ENCODE measurements around the gene TINAG.

TINAG gene

DNA sequence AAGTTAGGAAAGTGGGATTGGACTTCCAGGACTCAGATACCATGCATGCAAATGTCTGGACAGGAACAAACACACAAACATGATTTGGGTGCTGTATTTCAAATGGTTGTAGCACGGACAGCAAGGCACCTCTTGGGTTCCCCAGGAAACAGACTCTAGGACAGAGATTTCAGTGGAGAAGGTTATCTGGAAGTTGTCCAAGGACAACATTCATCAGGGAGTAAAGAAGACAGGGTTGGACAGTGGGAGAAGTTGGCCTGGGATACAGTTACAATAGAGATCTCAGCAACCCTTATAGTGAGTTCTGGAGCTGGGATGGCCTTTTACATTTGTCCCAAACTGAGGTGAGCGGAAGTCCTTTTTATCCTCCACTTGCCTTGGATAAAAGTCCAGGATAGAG is 19.8 kb upstream of the TINAG start:
- no peak overlapping the region for H3K4me3 ChIP-seq (ENCODE audit: low read depth, low read length)
- TF ChIP-seq, protein P1, sequence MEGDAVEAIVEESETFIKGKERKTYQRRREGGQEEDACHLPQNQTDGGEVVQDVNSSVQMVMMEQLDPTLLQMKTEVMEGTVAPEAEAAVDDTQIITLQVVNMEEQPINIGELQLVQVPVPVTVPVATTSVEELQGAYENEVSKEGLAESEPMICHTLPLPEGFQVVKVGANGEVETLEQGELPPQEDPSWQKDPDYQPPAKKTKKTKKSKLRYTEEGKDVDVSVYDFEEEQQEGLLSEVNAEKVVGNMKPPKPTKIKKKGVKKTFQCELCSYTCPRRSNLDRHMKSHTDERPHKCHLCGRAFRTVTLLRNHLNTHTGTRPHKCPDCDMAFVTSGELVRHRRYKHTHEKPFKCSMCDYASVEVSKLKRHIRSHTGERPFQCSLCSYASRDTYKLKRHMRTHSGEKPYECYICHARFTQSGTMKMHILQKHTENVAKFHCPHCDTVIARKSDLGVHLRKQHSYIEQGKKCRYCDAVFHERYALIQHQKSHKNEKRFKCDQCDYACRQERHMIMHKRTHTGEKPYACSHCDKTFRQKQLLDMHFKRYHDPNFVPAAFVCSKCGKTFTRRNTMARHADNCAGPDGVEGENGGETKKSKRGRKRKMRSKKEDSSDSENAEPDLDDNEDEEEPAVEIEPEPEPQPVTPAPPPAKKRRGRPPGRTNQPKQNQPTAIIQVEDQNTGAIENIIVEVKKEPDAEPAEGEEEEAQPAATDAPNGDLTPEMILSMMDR (conservative IDR thresholded peaks at IDR 0.05; ENCODE audit: low read depth, low read length), result no peak
- DNase-seq (ENCODE audit: low read depth), result peak; percentile 59

DNA sequence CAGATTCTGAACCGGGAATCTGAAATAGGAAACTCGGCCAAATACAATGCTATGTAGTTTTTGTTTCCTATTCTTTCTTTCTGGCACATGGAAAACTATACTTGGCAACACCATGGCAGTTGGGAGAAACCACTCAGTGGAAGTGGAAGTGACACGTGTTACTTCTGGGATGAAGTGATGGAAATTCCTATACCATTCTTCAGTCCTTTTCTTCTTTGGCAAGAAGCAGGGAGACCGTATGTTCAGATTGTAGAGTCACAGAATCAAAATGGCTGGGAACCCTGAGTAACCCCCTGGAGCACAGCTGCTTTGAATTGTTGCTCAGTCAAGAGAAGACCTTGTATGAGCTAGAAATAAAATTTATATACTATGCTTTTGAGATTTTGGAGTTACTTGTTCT is 18.8 kb upstream of the TINAG start:
- no peak for DNase-seq (ENCODE audit: low read depth)
- TF ChIP-seq, protein P1 (conservative IDR thresholded peaks at IDR 0.05; ENCODE audit: low read depth, low read length), result no peak
- no peak overlapping the region for H3K4me3 ChIP-seq (ENCODE audit: low read depth, low read length)

DNA sequence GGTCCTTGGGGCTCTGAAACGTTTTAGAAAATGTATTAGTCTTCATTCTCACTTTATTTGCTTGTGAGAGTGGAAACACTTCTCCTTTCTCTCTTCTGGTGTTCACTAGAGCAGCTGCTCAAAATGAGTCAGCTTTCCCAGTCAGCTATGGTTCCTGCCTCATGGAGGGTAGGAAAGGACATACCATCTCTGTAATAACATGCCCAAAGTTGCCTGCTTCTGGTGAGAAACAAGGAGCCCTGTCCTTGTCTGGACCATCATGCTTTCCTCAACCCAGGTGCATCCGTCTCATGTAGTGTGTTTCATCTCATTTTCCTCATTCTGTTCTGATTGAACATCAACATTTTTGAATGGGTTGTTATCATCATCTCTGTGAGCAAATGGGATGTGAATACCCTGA is 17.1 kb upstream of the TINAG start:
- no peak overlapping the region for H3K4me3 ChIP-seq (ENCODE audit: low read depth, low read length)
- peak; percentile 65 for DNase-seq (ENCODE audit: low read depth)
- TF ChIP-seq, protein P1 (conservative IDR thresholded peaks at IDR 0.05; ENCODE audit: low read depth, low read length), result no peak

DNA sequence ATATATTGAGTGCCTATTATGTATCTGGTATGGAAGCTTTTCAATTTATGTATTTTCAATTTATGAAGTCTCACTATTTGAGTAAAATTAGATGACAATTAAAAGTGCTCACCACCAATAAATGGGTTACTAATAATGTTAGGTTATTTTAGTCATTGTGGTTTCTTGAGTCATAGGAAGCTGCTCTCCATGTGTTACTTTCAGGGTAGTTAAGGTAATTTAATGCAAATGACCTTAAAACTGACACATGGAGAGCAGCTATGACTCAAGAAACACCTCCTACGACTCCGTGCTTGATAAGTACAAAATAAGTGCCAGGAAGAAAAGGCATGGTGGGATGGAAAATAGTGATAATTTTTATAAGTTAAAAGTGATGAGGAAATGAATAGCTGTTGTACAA is 16.5 kb upstream of the TINAG start:
- DNase-seq (ENCODE audit: low read depth), result peak; percentile 57
- TF ChIP-seq, protein P1 (conservative IDR thresholded peaks at IDR 0.05; ENCODE audit: low read depth, low read length), result no peak
- H3K4me3 ChIP-seq (ENCODE audit: low read depth, low read length), result no peak overlapping the region

DNA sequence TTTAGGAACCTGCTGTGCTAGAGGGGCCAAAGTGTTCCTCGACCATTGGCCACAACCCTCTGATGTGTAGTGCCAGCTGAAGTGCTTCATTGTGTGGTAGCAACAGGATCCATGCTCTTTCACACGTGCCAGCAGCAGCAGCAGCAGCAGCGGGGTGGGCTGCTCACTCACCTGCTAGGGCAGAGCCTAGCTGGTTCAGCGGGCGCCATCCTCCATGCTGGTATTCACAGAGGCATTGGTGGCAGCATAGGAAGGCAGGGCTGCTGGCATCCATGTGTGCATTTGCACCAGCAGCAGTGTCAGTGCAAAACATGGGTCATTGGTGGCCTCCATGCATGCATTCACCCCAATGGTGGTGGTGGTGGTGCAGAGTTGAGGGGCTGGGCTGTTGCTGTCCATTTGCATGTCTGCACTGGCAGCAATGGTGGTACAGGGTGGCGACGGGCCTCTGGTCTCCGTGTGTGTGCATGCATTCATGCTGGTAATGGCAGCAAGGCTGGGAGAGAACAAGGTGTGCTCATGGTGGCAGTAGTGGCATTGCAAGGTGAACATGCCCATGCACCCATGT is 13.2 kb upstream of the TINAG start:
- TF ChIP-seq, protein P1 (conservative IDR thresholded peaks at IDR 0.05; ENCODE audit: low read depth, low read length), result no peak
- no peak overlapping the region for H3K4me3 ChIP-seq (ENCODE audit: low read depth, low read length)
- DNase-seq (ENCODE audit: low read depth), result no peak

DNA sequence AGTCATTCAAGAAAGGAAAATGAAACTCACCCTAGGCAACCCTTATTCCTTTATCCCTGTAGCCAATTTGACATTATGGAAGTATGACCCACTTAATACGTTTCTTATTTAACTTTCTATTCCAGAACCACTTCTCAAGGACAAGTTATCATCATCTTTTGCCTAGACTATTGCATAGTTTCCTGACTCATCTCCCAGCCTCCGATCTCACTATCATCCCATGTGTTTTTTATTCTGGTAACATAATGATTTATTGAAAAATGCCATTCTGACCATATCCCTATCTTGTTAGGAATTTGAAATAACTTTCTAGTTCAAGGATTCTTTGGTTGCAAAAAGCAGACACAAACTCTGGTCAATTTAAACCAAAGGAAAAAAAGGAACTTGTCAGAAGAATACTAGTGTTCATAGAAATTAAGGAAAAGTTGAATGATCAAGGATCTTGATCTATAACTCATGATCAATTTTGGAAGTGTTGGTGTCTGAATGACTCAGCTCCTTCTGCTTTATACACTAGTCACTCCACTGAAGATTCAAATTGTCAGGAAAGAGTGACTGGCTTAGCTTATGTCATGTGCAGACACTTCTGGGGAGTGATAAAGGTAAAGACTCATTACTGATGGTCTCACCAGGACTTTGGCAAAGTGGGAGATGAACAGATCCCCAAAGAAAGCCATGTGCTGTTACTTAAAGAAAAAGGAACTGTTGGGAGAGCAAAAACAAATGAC is 8.5 kb upstream of the TINAG start:
- H3K4me3 ChIP-seq (ENCODE audit: low read depth, low read length), result no peak overlapping the region
- TF ChIP-seq, protein P1 (conservative IDR thresholded peaks at IDR 0.05; ENCODE audit: low read depth, low read length), result no peak
- DNase-seq (ENCODE audit: low read depth), result no peak

DNA sequence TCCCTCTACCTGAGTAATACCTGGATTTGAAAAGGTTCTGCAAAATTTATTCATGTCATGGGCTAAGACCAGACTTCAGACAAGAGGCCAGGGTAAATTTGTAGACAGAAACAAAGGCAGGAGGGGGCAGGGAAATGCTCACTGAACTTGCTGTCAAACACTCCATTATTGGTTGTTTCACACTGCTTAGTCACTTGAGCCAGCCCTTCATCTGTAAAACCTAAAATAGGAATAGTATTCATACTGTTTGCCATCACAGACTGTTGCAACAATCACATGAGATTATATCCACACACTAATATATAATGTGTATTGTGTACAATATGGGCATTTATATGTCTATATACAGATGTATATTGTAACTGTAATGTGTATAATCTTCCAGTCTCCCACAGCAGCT is 6.5 kb upstream of the TINAG start:
- TF ChIP-seq, protein P1 (conservative IDR thresholded peaks at IDR 0.05; ENCODE audit: low read depth, low read length), result no peak
- H3K4me3 ChIP-seq (ENCODE audit: low read depth, low read length), result no peak overlapping the region
- DNase-seq (ENCODE audit: low read depth), result no peak

Measured in choroid plexus epithelial cell (primary cell).